Measurements from ENCODE around the gene LCLAT1. TPM values are rescaled to one million over a fixed set of nuclear protein-coding genes. Genes with fewer than 3 reads are reported as not detected.
A peak's percentile ranks its signal among the peaks of the same experiment; 100 is the strongest.

Gene LCLAT1
- total RNA-seq, 1 donor from 2014 or later: 17.8 TPM

DNA sequence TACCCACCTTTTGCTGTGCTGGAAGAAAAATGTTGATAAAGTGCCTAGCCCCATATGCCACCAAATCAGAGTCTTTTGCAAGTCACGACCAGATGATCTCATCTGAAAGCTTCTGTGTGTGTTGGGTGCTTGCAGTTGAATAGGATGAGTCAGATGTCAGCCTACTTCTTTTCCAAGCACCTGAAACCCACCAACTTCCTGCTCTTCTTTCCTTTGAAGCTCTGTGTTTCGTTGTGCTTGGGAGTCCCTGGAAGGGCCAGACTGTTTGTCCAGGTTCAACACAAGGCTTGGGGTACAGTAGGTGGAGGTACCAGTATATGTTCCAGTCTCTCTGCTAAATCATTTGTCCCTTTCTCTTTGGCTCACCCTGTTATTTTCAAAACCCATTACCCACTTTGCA, 36.8 kb upstream of the LCLAT1 start:
- Mint-ChIP-seq H3K9me3 (ENCODE audit: low read depth) (no peaks in the 10 kb centered on the region), H3K4me1 (ENCODE audit: low read depth) (peaks cover 61% of the 10 kb centered on the region), H3K36me3 (ENCODE audit: low read depth) (no peaks in the 10 kb centered on the region), H3K4me3 (ENCODE audit: unreplicated experiment) (no peak overlapping the region), H3K27ac (ENCODE audit: unreplicated experiment) (peak overlapping the region; percentile 19), H3K27me3 (ENCODE audit: low read depth) (no peaks in the 10 kb centered on the region)
- no peak for DNase-seq (ENCODE audit: low spot score)
- no peak for TF ChIP-seq CTCF (IDR thresholded peaks at IDR 0.05)

DNA sequence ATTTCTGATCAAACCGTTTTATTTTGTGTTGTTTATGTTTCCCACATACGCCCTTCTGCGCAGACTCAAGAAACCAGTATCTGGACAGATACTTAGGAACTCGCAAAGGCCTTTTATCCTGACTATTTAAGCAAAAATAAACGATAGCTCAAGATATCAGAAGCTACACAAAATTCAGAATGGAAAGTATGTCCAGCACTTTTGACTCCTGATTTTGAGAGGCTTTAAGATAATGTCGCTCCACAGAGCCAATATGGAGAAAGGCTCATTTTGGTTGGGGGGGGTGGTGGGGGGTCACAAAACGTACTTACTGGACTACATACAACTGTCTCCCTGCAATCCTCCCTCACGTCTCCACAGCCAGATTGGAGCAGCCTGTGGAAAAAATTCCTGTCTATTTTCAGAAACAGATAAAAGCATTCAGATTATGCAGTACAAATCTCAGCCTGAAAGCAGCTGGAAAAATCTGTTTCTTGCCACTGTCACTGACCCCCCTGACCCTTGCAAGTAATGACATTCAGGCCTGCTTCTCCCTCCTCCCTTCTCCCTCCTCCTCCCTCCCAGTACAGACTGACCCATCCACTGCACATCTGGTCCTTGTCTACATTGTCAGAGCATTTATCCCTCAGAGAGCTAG, 34.9 kb upstream of the LCLAT1 start:
- TF ChIP-seq CTCF (IDR thresholded peaks at IDR 0.05): no peak
- Mint-ChIP-seq H3K36me3 (ENCODE audit: low read depth) (no peaks in the 10 kb centered on the region), H3K27ac (ENCODE audit: unreplicated experiment) (peak overlapping the region; percentile 72), H3K4me1 (ENCODE audit: low read depth) (peaks cover 67% of the 10 kb centered on the region), H3K27me3 (ENCODE audit: low read depth) (no peaks in the 10 kb centered on the region), H3K4me3 (ENCODE audit: unreplicated experiment) (no peak overlapping the region), H3K9me3 (ENCODE audit: low read depth) (no peaks in the 10 kb centered on the region)
- DNase-seq (ENCODE audit: low spot score): no peak

DNA sequence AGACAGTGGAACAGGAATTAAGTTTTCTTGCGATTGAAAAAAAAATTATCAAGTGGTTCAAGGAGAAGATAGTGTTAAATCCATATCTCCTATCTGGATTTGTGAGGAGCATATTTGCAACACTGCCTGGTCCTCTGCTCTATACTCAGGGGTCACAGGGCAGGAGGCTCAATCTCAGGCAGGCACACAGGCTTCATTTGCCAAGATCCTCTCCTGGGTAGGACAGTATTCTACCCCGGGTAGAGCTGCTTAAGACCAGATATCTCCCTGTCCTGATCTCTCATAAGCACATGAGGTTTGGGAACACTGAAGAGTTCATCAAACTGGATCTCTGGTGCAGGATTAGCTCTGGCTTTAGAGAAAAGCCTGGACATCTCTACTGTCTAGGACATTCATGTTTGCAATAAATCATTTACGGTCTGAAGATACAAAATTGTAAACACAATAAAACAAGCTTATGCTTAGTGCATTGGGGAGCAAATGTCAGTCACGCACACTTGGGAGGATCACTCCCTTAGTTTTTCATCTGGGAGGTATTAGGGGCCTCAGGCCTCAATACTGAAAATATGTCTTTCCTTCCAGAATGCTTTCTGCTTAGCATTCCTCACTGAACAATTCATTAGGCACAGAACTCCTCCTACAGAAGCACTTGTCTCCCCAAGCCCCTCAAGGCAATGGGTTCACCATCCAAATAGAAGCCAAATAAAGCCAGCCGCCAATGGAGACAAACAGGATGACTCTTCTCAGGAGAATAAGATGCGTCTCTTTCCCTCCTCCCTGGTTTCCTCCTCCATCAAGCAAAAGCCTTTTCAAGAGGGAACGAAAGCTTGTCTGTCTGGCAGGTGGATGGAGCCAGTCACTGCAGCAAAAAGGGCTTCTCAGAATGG, 34.1 kb upstream of the LCLAT1 start:
- no peak for TF ChIP-seq CTCF (IDR thresholded peaks at IDR 0.05)
- Mint-ChIP-seq H3K36me3 (ENCODE audit: low read depth) (no peaks in the 10 kb centered on the region), H3K4me3 (ENCODE audit: unreplicated experiment) (no peak overlapping the region)

GRCh38 chr2:30414961-30415360, 32.1 kb upstream of the LCLAT1 start:
- no peak for TF ChIP-seq CTCF (IDR thresholded peaks at IDR 0.05)
- no peak for DNase-seq (ENCODE audit: low spot score)
- H3K4me3 Mint-ChIP-seq (ENCODE audit: unreplicated experiment): no peak overlapping the region

More for the DNA sequence above, 34.1 kb upstream of the LCLAT1 start:
- DNase-seq (ENCODE audit: low spot score): no peak
- Mint-ChIP-seq H3K27me3 (ENCODE audit: low read depth) (no peaks in the 10 kb centered on the region), H3K9me3 (ENCODE audit: low read depth) (no peaks in the 10 kb centered on the region), H3K27ac (ENCODE audit: unreplicated experiment) (peak overlapping the region; percentile 72), H3K4me1 (ENCODE audit: low read depth) (peaks cover 62% of the 10 kb centered on the region)

DNA sequence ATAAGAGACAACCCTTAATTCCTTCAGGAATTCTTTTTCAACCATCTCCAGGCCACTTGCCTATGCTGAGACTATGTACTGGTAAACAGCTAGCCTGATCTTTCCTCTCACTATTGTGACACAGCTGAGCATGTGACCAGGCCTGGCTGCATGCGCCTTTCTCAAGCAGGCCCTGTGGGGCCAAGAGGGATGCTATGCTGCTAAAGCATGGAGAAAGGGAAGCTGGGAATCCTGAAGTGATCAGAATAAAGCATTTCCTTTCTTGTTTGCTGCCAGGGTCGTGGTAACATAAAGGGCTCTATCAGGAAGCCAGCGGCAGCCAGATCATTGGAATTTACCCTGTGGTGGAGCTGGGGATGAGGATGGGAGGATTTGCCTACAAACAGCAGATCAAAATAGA, 29.8 kb upstream of the LCLAT1 start:
- Mint-ChIP-seq H3K27me3 (ENCODE audit: low read depth) (no peaks in the 10 kb centered on the region), H3K27ac (ENCODE audit: unreplicated experiment) (peak overlapping the region; percentile 29), H3K4me1 (ENCODE audit: low read depth) (peaks cover 37% of the 10 kb centered on the region), H3K9me3 (ENCODE audit: low read depth) (no peaks in the 10 kb centered on the region), H3K36me3 (ENCODE audit: low read depth) (no peaks in the 10 kb centered on the region), H3K4me3 (ENCODE audit: unreplicated experiment) (no peak overlapping the region)
- TF ChIP-seq CTCF (IDR thresholded peaks at IDR 0.05): no peak
- no peak for DNase-seq (ENCODE audit: low spot score)

More at GRCh38 chr2:30414961-30415360, 32.1 kb upstream of the LCLAT1 start:
- H3K27me3 Mint-ChIP-seq (ENCODE audit: low read depth): no peaks in the 10 kb centered on the region
- peaks cover 43% of the 10 kb centered on the region for H3K4me1 Mint-ChIP-seq (ENCODE audit: low read depth)
- H3K27ac Mint-ChIP-seq (ENCODE audit: unreplicated experiment): no peak overlapping the region
- H3K36me3 Mint-ChIP-seq (ENCODE audit: low read depth): no peaks in the 10 kb centered on the region
- H3K9me3 Mint-ChIP-seq (ENCODE audit: low read depth): no peaks in the 10 kb centered on the region
